NCI-H510A treated with DMSO at 0.1 percent for 48 hours (cell line): ENCODE measurements around the gene CNGA3.

ENCODE experiments used
- DNase-seq: peaks from one replicate; lab custom pipeline; 2025; lab: John Stamatoyannopoulos, UW

Gene CNGA3

GRCh38 chr2:98444436-98445176, 98.3 kb downstream of the CNGA3 start, which contains the start of gene INPP4A:
INPP4A (plus strand) TSS chr2:98444858; CDS start chr2:98520049, 75,191 bp downstream.
- peak; percentile 41 for DNase-seq

GRCh38 chr2:98445177-98445682, 99.0 kb downstream of the CNGA3 start:
- DNase-seq: no peak

- no peak for DNase-seq
Observed at GRCh38 chr2:98445683-98446581, 99.7 kb downstream of the CNGA3 start.

GRCh38 chr2:98446850-98447249, 100.6 kb downstream of the CNGA3 start:
- DNase-seq: no peak
